ENCODE data around the gene MIF4GD. TPM values are rescaled to one million over a fixed set of nuclear protein-coding genes. Genes with fewer than 3 reads are reported as not detected.
A peak's percentile ranks its signal among the peaks of the same experiment; 100 is the strongest.

Gene MIF4GD
- total RNA-seq, 1 donor from 2014 or later = 30.0 TPM

- FAIRE-seq (no peak), DNase-seq (ENCODE audit: low read depth) (peak; percentile 71)
- peak; percentile 66 for TF ChIP-seq CTCF (IDR thresholded peaks at IDR 0.05; ENCODE audit: insufficient read depth, low read length, severe bottlenecking)
- H3K4me3 ChIP-seq (ENCODE audit: low read depth, low read length) = peak overlapping the region; percentile 83
- no peaks in the 10 kb centered on the region for H3K27me3 ChIP-seq (ENCODE audit: control insufficient read depth, insufficient read depth, low read length)
- peaks cover 19% of the 10 kb centered on the region for H3K36me3 ChIP-seq (ENCODE audit: control insufficient read depth, insufficient read depth, low read length)
Measured at GRCh38 chr17:75270218-75270965, 639 bp downstream of the MIF4GD start.

DNA sequence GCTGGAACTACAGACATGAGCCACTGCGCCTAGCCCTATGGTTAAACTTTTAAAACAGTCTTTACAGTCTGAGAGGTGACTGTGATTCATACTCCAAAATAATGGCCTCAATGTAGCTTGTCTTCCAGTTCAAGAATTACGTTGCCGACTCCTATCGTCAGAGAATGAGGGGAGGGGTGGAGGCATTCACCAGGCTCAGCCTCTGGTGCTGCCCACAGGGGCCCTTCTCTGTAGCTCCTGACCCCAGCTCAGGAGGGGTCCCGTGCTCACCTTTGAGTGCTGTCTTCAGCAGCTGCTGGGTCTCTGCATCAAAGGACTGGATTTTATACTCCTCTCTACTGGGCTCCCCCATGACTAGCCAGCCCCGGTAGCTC lies 1.2 kb downstream of the MIF4GD start:
- FAIRE-seq = no peak

GRCh38 chr17:75267411-75268232 lies 3.4 kb downstream of the MIF4GD start:
- peak; percentile 48 for TF ChIP-seq CTCF (IDR thresholded peaks at IDR 0.05; ENCODE audit: insufficient read depth, low read length, severe bottlenecking)
- H3K27me3 ChIP-seq (ENCODE audit: control insufficient read depth, insufficient read depth, low read length) = no peaks in the 10 kb centered on the region
- DNase-seq (ENCODE audit: low read depth) (no peak), FAIRE-seq (no peak)
- H3K4me3 ChIP-seq (ENCODE audit: low read depth, low read length) = no peak overlapping the region
- peaks cover 17% of the 10 kb centered on the region for H3K36me3 ChIP-seq (ENCODE audit: control insufficient read depth, insufficient read depth, low read length)

More for the DNA sequence above, 1.2 kb downstream of the MIF4GD start:
- peak overlapping the region; percentile 83 for H3K4me3 ChIP-seq (ENCODE audit: low read depth, low read length)
- DNase-seq (ENCODE audit: low read depth) = peak; percentile 32
- H3K36me3 ChIP-seq (ENCODE audit: control insufficient read depth, insufficient read depth, low read length) = peaks cover 19% of the 10 kb centered on the region
- H3K27me3 ChIP-seq (ENCODE audit: control insufficient read depth, insufficient read depth, low read length) = no peaks in the 10 kb centered on the region
- no peak for TF ChIP-seq CTCF (IDR thresholded peaks at IDR 0.05; ENCODE audit: insufficient read depth, low read length, severe bottlenecking)

GRCh38 chr17:75267153-75267410 lies 3.9 kb downstream of the MIF4GD start:
- Histone ChIP-seq H3K4me3 (ENCODE audit: low read depth, low read length) (no peak overlapping the region), H3K36me3 (ENCODE audit: control insufficient read depth, insufficient read depth, low read length) (peaks cover 16% of the 10 kb centered on the region), H3K27me3 (ENCODE audit: control insufficient read depth, insufficient read depth, low read length) (no peaks in the 10 kb centered on the region)
- TF ChIP-seq CTCF (IDR thresholded peaks at IDR 0.05; ENCODE audit: insufficient read depth, low read length, severe bottlenecking) = no peak
- FAIRE-seq (no peak), DNase-seq (ENCODE audit: low read depth) (no peak)

DNA sequence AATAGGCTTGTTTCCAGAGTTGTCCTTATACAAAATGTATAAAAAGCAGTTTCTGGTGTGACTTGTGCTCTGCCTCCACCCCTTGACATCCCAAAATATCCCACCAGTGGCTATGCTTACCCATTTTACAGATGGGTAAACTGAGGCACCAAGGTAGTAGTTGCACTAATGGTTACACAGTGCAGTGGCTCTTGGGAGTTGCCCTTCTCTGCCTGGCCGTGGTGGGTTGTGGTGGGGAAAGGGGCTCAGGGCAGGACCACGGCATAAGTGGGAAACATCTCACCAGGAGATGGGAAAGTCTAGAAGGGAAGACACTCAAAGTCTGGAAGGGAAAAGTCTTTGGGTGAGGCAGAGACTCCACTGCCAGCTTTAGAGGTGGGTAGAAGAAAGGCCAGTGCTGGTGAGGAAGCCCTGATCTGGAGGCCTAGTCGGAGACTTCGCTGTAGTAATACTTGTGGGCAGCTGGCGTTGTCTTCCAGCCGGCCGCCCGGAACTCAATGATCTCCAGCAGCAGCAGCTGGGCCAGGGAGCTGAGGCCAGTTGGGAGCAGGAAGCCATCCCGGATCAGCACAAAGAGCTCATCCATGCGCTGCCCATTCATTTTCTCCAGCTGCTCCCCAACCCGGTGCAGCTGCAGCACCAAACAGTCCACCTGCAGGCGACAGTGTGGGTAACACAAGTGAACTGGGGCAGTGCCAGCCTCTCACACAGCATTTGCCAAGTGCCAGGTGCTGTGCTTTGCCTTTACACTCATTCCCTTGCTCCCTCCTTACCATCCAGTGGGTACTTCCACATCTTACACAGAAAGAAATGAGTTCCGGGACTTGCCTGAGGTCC lies 4.5 kb downstream of the MIF4GD start:
- DNase-seq (ENCODE audit: low read depth) (no peak), FAIRE-seq (no peak)
- no peaks in the 10 kb centered on the region for H3K27me3 ChIP-seq (ENCODE audit: control insufficient read depth, insufficient read depth, low read length)
- no peak overlapping the region for H3K4me3 ChIP-seq (ENCODE audit: low read depth, low read length)
- peaks cover 16% of the 10 kb centered on the region for H3K36me3 ChIP-seq (ENCODE audit: control insufficient read depth, insufficient read depth, low read length)
- TF ChIP-seq CTCF (IDR thresholded peaks at IDR 0.05; ENCODE audit: insufficient read depth, low read length, severe bottlenecking) = no peak
